Thyroid gland (tissue), 4 donors: ENCODE data around the gene CZIB. TPM values are rescaled to one million over a fixed set of nuclear protein-coding genes. Genes with fewer than 3 reads are reported as not detected.

Experiments
- DNase-seq, 2 donors: peaks; one replicate each; pipeline ENCODE4 v3.0.0-alpha.2; 2019
- H3K27ac ChIP-seq, 3 donors: fragments of 200-600 bp; sonication (generic); 1 replicate in 2 of 3; 2 replicates in 1 of 3; pipeline ENCODE4 v1.5.1; 2016 to 2019; ENCODE audit warnings: mild to moderate bottlenecking in 1 of 3, moderate library complexity in 1 of 3
- H3K27me3 ChIP-seq: fragments of 200-600 bp; sonication (generic); one replicate; pipeline ENCODE4 v1.5.1; 2019
- H3K36me3 ChIP-seq, 2 donors: fragments of 200-600 bp; sonication (generic); one replicate each; pipeline ENCODE4 v1.5.1; 2016 to 2019
- H3K4me1 ChIP-seq, 2 donors: fragments of 200-600 bp; sonication (generic); one replicate each; pipeline ENCODE4 v1.5.1; 2017 to 2019
- H3K4me3 ChIP-seq, 3 donors: fragments of 200-600 bp; sonication (generic); replicated peaks in 1 of 3; 1 replicate in 2 of 3; 2 replicates in 1 of 3; pipeline ENCODE4 v1.5.1; 2016; ENCODE audit warnings: mild to moderate bottlenecking in 1 of 3
- H3K9me3 ChIP-seq: fragments of 200-600 bp; sonication (generic); one replicate; pipeline ENCODE4 v1.5.1; 2017
- POLR2A ChIP-seq, 2 donors: fragments of 450-650 bp; IDR thresholded peaks; one replicate each; pipeline ENCODE4 v1.6.1; 2017; ENCODE audit warnings: antibody characterized with exemption in 2 of 2, mild to moderate bottlenecking in 2 of 2, moderate library complexity in 1 of 2
- WGBS, 2 donors: methylation state at CpG; one replicate each; pipeline ENCODE4 v1.1.5; 2017; 5-methylcytosine and 5-hydroxymethylcytosine counted together
- intact Hi-C: fragments of 100-400 bp; cut with DNase I; formaldehyde crosslinking; loops from one replicate; pipeline ENCODE4 v1.15.1; 2023
- total RNA-seq, 4 donors: library from RNA; depleted of rRNA; stranded (reverse); fragments of >200 nt; gene quantifications; one replicate each; pipeline ENCODE4 v1.2.3, GENCODE V29; 2016
- TF ChIP-seq, protein P1 (sequence below), 6 experiments: fragments of 200-600 bp in 3 of 6; fragments of 450-650 bp in 3 of 6; sonication (generic) in 3 of 6; IDR thresholded peaks; one replicate each; pipeline ENCODE4 v1.5.1; 2016 to 2019; ENCODE audit warnings: antibody characterized with exemption in 6 of 6, mild to moderate bottlenecking in 2 of 6, inconsistent platforms in 1 of 6, moderate library complexity in 1 of 6

The CZIB gene
- total RNA-seq, 4 donors from 2014 or later, result 37.6 to 67.9 (median 56.7) TPM

DNA sequence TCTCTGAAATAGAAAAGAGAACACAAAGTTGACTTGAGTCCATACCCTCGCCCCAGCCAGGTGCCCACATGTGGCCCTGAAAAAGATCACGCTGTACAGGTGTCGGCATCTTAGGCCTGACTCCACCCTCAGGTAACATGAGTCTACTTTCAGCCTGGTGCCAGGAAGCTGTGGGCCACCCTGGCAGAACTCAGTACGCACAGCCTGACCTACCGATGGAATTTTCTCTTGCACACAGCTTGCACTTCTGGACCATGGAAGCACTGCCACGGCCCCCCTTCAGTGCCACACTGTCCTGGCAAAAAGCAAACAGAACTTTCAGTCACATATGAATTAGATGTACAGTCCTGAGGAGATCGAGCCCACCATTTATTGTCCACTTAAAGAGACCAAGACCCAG lies 2.2 kb downstream of the CZIB start:
- Histone ChIP-seq H3K27me3 (no peaks in the 10 kb centered on the region), H3K36me3 (peaks cover 10 to 24% of the 10 kb centered on the region in 2 donors), H3K4me1 (peaks cover 5 to 14% of the 10 kb centered on the region in 2 donors), H3K27ac (no peak overlapping the region), H3K9me3 (no peaks in the 10 kb centered on the region), H3K4me3 (no peak overlapping the region)
- no peak for DNase-seq
- WGBS, 2 donors, result 89 to 92% methylated on average over 6 to 7 of the region's 7 CpGs
- intact Hi-C loops, result no loop called here
- TF ChIP-seq, protein P1, sequence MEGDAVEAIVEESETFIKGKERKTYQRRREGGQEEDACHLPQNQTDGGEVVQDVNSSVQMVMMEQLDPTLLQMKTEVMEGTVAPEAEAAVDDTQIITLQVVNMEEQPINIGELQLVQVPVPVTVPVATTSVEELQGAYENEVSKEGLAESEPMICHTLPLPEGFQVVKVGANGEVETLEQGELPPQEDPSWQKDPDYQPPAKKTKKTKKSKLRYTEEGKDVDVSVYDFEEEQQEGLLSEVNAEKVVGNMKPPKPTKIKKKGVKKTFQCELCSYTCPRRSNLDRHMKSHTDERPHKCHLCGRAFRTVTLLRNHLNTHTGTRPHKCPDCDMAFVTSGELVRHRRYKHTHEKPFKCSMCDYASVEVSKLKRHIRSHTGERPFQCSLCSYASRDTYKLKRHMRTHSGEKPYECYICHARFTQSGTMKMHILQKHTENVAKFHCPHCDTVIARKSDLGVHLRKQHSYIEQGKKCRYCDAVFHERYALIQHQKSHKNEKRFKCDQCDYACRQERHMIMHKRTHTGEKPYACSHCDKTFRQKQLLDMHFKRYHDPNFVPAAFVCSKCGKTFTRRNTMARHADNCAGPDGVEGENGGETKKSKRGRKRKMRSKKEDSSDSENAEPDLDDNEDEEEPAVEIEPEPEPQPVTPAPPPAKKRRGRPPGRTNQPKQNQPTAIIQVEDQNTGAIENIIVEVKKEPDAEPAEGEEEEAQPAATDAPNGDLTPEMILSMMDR (IDR thresholded peaks at IDR 0.05), result no peak
- TF ChIP-seq POLR2A (IDR thresholded peaks at IDR 0.05), result no peak

DNA sequence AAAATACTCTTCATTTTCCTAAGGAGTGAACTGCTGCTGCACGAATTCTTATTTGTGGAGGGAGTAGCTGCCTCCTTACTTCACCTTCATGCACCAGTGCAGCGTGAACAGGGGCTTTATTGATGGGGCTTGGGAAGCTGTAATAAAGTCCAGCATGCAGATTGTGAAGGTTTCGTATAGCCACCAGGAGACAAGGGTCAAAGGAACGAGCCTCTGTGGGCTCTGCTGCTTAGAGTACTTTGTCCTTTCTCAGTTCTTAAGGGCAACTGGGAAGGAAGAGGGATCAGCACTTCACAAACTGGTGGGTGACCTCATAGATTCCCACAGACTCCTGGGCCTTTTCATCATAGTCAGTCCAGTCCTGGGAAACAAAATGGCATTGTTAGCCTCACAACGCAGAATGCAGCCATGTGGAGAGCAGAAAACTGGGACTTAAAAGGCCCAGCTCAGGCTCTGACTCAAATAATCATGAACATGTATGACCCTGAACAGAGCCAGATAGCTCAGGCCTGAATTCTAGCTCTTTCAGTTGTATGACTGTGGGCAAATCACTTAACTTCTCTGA lies 6.0 kb downstream of the CZIB start:
- H3K4me1 ChIP-seq, result peaks cover 0 to 3% of the 10 kb centered on the region in 2 donors
- no peaks in the 10 kb centered on the region for H3K27me3 ChIP-seq
- peaks cover 32 to 55% of the 10 kb centered on the region in 2 donors for H3K36me3 ChIP-seq
- intact Hi-C loops, result no loop called here
- no peaks in the 10 kb centered on the region for H3K9me3 ChIP-seq
- DNase-seq, result no peak
- TF ChIP-seq, protein P1 (IDR thresholded peaks at IDR 0.05), result no peak
- TF ChIP-seq POLR2A (IDR thresholded peaks at IDR 0.05), result no peak
- H3K4me3 ChIP-seq, result no peak overlapping the region
- WGBS, 2 donors, result 73 to 82% methylated on average over 4 to 5 of the region's 5 CpGs
- no peak overlapping the region for H3K27ac ChIP-seq

DNA sequence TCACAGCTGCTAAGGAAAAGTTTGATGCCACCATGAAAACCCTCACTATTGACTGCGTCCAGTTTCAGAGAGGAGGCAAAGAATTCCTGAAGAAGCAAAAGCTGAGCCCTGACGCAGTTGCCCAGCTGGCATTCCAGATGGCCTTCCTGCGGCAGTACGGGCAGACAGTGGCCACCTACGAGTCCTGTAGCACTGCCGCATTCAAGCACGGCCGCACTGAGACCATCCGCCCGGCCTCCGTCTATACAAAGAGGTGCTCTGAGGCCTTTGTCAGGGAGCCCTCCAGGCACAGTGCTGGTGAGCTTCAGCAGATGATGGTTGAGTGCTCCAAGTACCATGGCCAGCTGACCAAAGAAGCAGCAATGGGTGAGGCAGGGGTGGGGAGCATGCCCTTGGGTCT lies 9.5 kb downstream of the CZIB start:
- no peak for DNase-seq
- intact Hi-C loops, result no loop called here
- Histone ChIP-seq H3K4me1 (no peaks in the 10 kb centered on the region), H3K27ac (no peak overlapping the region), H3K4me3 (no peak overlapping the region), H3K36me3 (peaks cover 48 to 73% of the 10 kb centered on the region in 2 donors), H3K27me3 (no peaks in the 10 kb centered on the region), H3K9me3 (no peaks in the 10 kb centered on the region)
- WGBS, 2 donors, result 98 to 99% methylated on average over 11 of the region's 11 CpGs
- TF ChIP-seq POLR2A (IDR thresholded peaks at IDR 0.05), result no peak
- TF ChIP-seq, protein P1 (IDR thresholded peaks at IDR 0.05), result no peak

DNA sequence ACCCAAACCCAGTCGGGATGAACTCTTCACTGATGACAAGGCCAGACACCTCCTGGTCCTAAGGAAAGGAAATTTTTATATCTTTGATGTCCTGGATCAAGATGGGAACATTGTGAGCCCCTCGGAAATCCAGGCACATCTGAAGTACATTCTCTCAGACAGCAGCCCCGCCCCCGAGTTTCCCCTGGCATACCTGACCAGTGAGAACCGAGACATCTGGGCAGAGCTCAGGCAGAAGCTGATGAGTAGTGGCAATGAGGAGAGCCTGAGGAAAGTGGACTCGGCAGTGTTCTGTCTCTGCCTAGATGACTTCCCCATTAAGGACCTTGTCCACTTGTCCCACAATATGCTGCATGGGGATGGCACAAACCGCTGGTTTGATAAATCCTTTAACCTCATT lies 10.1 kb downstream of the CZIB start:
- TF ChIP-seq, protein P1 (IDR thresholded peaks at IDR 0.05), result no peak
- TF ChIP-seq POLR2A (IDR thresholded peaks at IDR 0.05), result no peak
- Histone ChIP-seq H3K4me1 (no peaks in the 10 kb centered on the region), H3K27ac (no peak overlapping the region), H3K9me3 (no peaks in the 10 kb centered on the region), H3K36me3 (peaks cover 54 to 71% of the 10 kb centered on the region in 2 donors), H3K4me3 (no peak overlapping the region), H3K27me3 (no peaks in the 10 kb centered on the region)
- DNase-seq, result no peak
- WGBS, 2 donors, result 95 to 97% methylated on average over 7 of the region's 7 CpGs
- intact Hi-C loops, result no loop called here

DNA sequence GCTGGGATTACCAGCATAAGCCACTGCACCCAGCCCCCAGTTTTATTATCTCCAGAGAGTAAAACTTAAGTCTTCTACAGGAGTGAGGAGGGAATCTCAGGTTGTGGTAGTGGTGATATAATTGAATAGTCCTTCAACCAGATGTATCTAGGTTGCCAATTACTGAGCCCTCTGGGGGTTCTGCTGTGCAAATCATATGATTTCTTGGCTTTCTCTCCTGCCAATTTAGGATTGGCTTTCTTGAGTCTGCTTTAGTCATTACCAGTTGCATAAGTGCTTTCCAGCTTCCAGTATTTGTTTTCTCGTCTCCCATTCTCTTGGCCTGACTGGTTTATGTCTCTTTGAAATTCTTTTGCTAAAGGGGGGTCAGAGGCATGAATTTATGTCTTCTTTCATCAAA lies 12.7 kb downstream of the CZIB start:
- Histone ChIP-seq H3K36me3 (peaks cover 54 to 65% of the 10 kb centered on the region in 2 donors), H3K4me1 (no peaks in the 10 kb centered on the region), H3K27ac (no peak overlapping the region), H3K4me3 (no peak overlapping the region), H3K27me3 (no peaks in the 10 kb centered on the region), H3K9me3 (no peaks in the 10 kb centered on the region)
- intact Hi-C loops, result no loop called here
- WGBS, 2 donors, result 73 to 78% methylated on average over 1 of the region's 1 CpG
- TF ChIP-seq, protein P1 (IDR thresholded peaks at IDR 0.05), result no peak
- no peak for TF ChIP-seq POLR2A (IDR thresholded peaks at IDR 0.05)
- DNase-seq, result no peak
